ENCODE data around the gene MRPL43.

Gene MRPL43

GRCh38 chr10:101003639-101004206 is 16.4 kb upstream of the MRPL43 start:
- DNase-seq (ENCODE audit: low read depth in 2 of 2), result no peak

- DNase-seq (ENCODE audit: low read depth in 2 of 2), result no peak
Observed at GRCh38 chr10:101002456-101002855, 15.2 kb upstream of the MRPL43 start.

- DNase-seq (ENCODE audit: low read depth in 2 of 2), result no peak
Observed at GRCh38 chr10:101001659-101002035, 14.3 kb upstream of the MRPL43 start.

GRCh38 chr10:101000915-101001658 is 13.8 kb upstream of the MRPL43 start:
- no peak for DNase-seq (ENCODE audit: low read depth in 2 of 2)

GRCh38 chr10:101000127-101000914 is 13.0 kb upstream of the MRPL43 start:
- no peak for DNase-seq (ENCODE audit: low read depth in 2 of 2)

GRCh38 chr10:100999742-101000126 is 12.4 kb upstream of the MRPL43 start, which contains the start of gene LZTS2:
Gene LZTS2, plus strand, starts transcription at chr10:100999808. Its CDS starts 2,731 bp downstream, at chr10:101002539.
- DNase-seq (ENCODE audit: low read depth in 2 of 2), result no peak

GRCh38 chr10:100998991-100999741 is 11.9 kb upstream of the MRPL43 start:
- DNase-seq (ENCODE audit: low read depth in 2 of 2), result peak; percentile 62

- DNase-seq (ENCODE audit: low read depth in 2 of 2), result peak in 1 of 2 experiments; percentile 60
Observed at GRCh38 chr10:100998183-100998990, 11.1 kb upstream of the MRPL43 start.

GRCh38 chr10:100997360-100998182 is 10.3 kb upstream of the MRPL43 start:
- DNase-seq (ENCODE audit: low read depth in 2 of 2), result peak; percentile 43 to 64

GRCh38 chr10:100996678-100997359 is 9.5 kb upstream of the MRPL43 start:
- peak in 1 of 2 experiments; percentile 27 for DNase-seq (ENCODE audit: low read depth in 2 of 2)

GRCh38 chr10:100995181-100995580 is 7.9 kb upstream of the MRPL43 start:
- DNase-seq (ENCODE audit: low read depth in 2 of 2), result no peak

- no peak for DNase-seq (ENCODE audit: low read depth in 2 of 2)
Observed at GRCh38 chr10:100993986-100994708, 6.8 kb upstream of the MRPL43 start.

- DNase-seq (ENCODE audit: low read depth in 2 of 2), result no peak
Observed at GRCh38 chr10:100989088-100989487, 1.8 kb upstream of the MRPL43 start.

- DNase-seq (ENCODE audit: low read depth in 2 of 2), result no peak
Observed at GRCh38 chr10:100988166-100988565, 869 bp upstream of the MRPL43 start.

- DNase-seq (ENCODE audit: low read depth in 2 of 2), result no peak
Observed at GRCh38 chr10:100987685-100988049, 370 bp upstream of the MRPL43 start.

- DNase-seq (ENCODE audit: low read depth in 2 of 2), result no peak
Observed at GRCh38 chr10:100986623-100986951, 710 bp downstream of the MRPL43 start.

- DNase-seq (ENCODE audit: low read depth in 2 of 2), result no peak
Observed at GRCh38 chr10:100985336-100985735, 2.0 kb downstream of the MRPL43 start.

GRCh38 chr10:100984672-100985177 is 2.6 kb downstream of the MRPL43 start:
- DNase-seq (ENCODE audit: low read depth in 2 of 2), result no peak
